WTC11 (cell line): ENCODE data around the gene TRIM47.
"Not testable (repeated sequence)": the region's sequence is repeated elsewhere in the genome, so short reads cannot be mapped to it uniquely, and the experiment has no call there.

Experiments used
- CTCF ChIP-seq: fragments of 200-600 bp; IDR thresholded peaks from 2 replicates; pipeline ENCODE4 v1.8.0; 2022; ENCODE audit warnings: antibody characterized with exemption
- E2F5 ChIP-seq: sonication (generic); formaldehyde crosslinking; IDR thresholded peaks from 2 replicates; pipeline ENCODE4 v1.8.1; 2022; ENCODE audit warnings: mild to moderate bottlenecking, moderate library complexity, missing genetic modification reagents
- ETV6 ChIP-seq: sonication (generic); formaldehyde crosslinking; IDR thresholded peaks from 2 replicates; pipeline ENCODE4 v1.8.1; 2022; ENCODE audit warnings: mild to moderate bottlenecking, missing genetic modification reagents
- FOXP4 ChIP-seq: sonication (generic); formaldehyde crosslinking; IDR thresholded peaks from 2 replicates; pipeline ENCODE4 v1.8.0; 2022; ENCODE audit warnings: mild to moderate bottlenecking, missing genetic modification reagents
- IRF2 ChIP-seq: sonication (generic); formaldehyde crosslinking; IDR thresholded peaks from 2 replicates; pipeline ENCODE4 v1.8.0; 2022; ENCODE audit warnings: low read depth, missing genetic modification reagents, borderline replicate concordance
- NFE2L1 ChIP-seq: sonication (generic); formaldehyde crosslinking; IDR thresholded peaks from 2 replicates; pipeline ENCODE4 v1.8.1; 2023; ENCODE audit warnings: missing genetic modification reagents
- NR3C1 ChIP-seq: sonication (generic); formaldehyde crosslinking; conservative IDR thresholded peaks from 2 replicates; pipeline ENCODE4 v1.8.1; 2023; ENCODE audit warnings: low read depth, mild to moderate bottlenecking, missing genetic modification reagents
- SP1 ChIP-seq: sonication (generic); formaldehyde crosslinking; conservative IDR thresholded peaks from 2 replicates; pipeline ENCODE4 v1.8.1; 2022; ENCODE audit warnings: missing genetic modification reagents
- ZBTB21 ChIP-seq: sonication (generic); formaldehyde crosslinking; IDR thresholded peaks from 2 replicates; pipeline ENCODE4 v1.8.1; 2023; ENCODE audit warnings: mild to moderate bottlenecking, missing genetic modification reagents, borderline replicate concordance
- ZNF317 ChIP-seq: sonication (generic); formaldehyde crosslinking; IDR thresholded peaks from 2 replicates; pipeline ENCODE4 v1.8.1; 2023; ENCODE audit warnings: low read depth, mild to moderate bottlenecking, moderate library complexity, missing genetic modification reagents, borderline replicate concordance
- ZNF512 ChIP-seq: sonication (generic); formaldehyde crosslinking; IDR thresholded peaks from 2 replicates; pipeline ENCODE4 v1.8.1; 2022; ENCODE audit warnings: missing genetic modification reagents, borderline replicate concordance

- not testable (repeated sequence) for TF ChIP-seq SP1 (CRISPR knock-in tag); ETV6 (CRISPR knock-in tag); CTCF; ZNF317 (CRISPR knock-in tag); NFE2L1 (CRISPR knock-in tag); IRF2 (CRISPR knock-in tag); ZNF512 (CRISPR knock-in tag); NR3C1; ZBTB21 (CRISPR knock-in tag); E2F5 (CRISPR knock-in tag); FOXP4 (CRISPR knock-in tag)
Measured at GRCh38 chr17:75870228-75870627, 8.2 kb downstream of the TRIM47 start.
